GM23248 (cell line): ENCODE results near the gene SRGAP2B.
"Not testable (repeated sequence)": the region's sequence is repeated elsewhere in the genome, so short reads cannot be mapped to it uniquely, and the experiment has no call there.

ENCODE experiments used
- EZH2 ChIP-seq: fragments of 200-600 bp; sonication (generic); IDR thresholded peaks from 2 replicates; pipeline ENCODE4 v1.6.1; 2018; ENCODE audit warnings: antibody characterized with exemption, mild to moderate bottlenecking; ENCODE audit not compliant: insufficient read depth, poor library complexity, severe bottlenecking
- EZH2phosphoT487 ChIP-seq: fragments of 200-600 bp; sonication (generic); IDR thresholded peaks from 2 replicates; pipeline ENCODE4 v1.6.1; 2018; ENCODE audit warnings: antibody characterized with exemption, moderate library complexity, mild to moderate bottlenecking, low read depth; ENCODE audit not compliant: insufficient read depth

DNA sequence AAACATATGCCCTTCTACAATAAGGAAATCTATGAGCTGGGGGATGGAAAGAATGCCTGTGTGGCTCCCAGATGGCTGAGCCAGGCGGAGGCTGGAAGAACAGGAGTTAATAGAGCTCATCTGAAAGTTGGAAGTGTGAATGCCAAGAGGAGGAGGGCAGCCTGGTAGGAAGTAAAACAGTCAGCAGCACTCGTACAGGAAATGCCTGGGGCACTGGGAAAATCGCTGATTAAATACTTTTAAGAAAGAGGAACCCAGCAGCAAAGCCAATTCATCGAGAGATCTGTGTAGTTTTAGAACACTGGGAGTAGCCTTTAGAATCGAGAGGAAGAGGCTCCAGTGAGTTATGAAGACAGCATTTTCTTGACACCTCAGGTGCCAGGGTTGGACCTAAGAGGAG lies 171.5 kb downstream of the SRGAP2B start:
- TF ChIP-seq EZH2phosphoT487, EZH2: not testable (repeated sequence)
